GM12872 (cell line): ENCODE results near the gene NTF3.

Experiments
- CTCF ChIP-seq: IDR thresholded peaks from 3 replicates; pipeline ENCODE4 v1.5.1; 2011; ENCODE audit warnings: low read depth, mild to moderate bottlenecking, low read length, moderate library complexity; ENCODE audit not compliant: insufficient read depth

The NTF3 gene

GRCh38 chr12:5396541-5396940, 35.4 kb upstream of the NTF3 start:
- TF ChIP-seq CTCF, result no peak

GRCh38 chr12:5399266-5399665, 32.6 kb upstream of the NTF3 start:
- no peak for TF ChIP-seq CTCF

- TF ChIP-seq CTCF, result no peak
Measured at GRCh38 chr12:5402009-5402935, 29.6 kb upstream of the NTF3 start.

GRCh38 chr12:5403411-5403810, 28.5 kb upstream of the NTF3 start:
- TF ChIP-seq CTCF, result no peak

GRCh38 chr12:5407034-5407856, 24.7 kb upstream of the NTF3 start:
- no peak for TF ChIP-seq CTCF

GRCh38 chr12:5409619-5410018, 22.3 kb upstream of the NTF3 start:
- no peak for TF ChIP-seq CTCF

- no peak for TF ChIP-seq CTCF
Measured at GRCh38 chr12:5416571-5416970, 15.3 kb upstream of the NTF3 start.
